ENCODE data around the gene MAL.

MAL gene

DNA sequence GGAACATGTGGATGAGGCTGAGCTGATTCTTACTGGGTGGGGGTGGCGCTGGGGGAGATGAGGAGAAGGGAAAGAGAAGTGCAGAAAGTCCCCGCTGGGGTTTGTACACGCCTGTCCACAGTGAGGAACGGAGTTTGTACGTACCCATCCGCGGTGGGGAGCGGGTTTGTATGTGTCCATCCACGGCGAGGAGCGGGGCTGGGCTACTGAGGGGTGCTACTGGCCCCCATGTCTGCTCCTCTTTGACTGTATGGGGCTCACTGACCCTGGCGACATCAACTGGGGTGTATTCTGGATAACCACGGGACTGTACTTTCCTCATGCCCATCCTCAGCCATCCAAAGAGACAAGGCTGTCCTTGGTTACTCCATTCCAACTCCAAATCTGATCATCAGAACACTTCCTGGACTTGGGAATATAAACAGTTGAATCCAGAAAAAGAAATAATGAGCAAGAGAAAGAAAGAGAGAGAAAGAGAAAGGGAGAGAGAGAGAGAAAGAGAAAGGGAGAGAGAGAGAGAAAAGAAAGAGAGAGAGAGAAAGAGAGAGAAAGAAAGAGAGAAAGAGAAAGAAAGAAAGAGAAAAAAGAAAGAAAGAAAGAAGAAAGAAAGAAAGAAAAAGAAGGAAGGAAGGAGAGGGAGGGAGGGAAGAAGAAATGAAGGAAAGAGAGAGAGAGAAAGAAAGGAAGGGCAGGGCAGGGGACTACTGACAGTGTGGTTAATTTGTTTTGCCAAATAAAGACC, 21.0 kb downstream of the MAL start:
- no peak overlapping the region for H3K4me3 ChIP-seq (ENCODE audit: control insufficient read depth, low read depth, low read length)
- no peak for DNase-seq (ENCODE audit: low read depth)
- TF ChIP-seq CTCF (conservative IDR thresholded peaks at IDR 0.05; ENCODE audit: control insufficient read depth, insufficient read depth, low read depth, low read length): no peak

DNA sequence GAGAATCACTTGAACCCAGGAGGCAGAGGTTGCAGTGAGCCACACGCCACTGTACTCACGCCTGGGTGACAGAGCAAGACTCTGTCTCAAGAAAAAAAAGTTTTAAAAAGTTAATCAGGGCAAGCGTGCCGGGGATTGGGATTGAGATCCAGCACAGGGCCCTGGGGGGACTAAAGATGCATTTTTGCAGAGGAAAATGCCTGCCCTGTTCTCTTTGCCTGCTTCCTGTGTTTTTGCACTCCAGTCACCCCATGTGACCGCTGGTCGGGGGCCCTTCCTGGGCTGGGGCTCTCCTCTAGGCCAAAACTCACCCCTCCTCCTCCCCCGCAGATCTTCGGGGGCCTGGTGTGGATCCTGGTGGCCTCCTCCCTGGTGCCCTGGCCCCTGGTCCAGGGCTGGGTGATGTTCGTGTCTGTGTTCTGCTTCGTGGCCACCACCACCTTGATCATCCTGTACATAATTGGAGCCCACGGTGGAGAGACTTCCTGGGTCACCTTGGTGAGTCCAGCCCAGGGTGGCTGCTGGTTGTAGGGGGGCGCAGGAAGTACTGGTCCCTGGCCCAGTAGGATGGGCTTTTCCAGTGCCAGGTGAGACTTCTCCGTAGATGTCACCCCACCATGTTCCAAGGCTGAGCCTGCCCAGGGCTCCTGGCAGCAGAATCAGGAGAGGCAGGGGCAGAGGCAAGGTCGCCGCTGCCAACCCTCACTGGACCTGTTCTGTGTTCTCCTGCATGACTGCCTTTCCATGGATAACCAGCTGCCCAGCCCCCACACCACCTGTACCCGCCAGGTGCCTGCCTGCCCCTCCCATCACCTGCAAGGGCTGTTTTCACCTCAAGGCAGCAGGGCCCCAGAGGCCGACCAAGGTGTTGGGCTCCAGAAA, 22.4 kb downstream of the MAL start:
- no peak for TF ChIP-seq CTCF (conservative IDR thresholded peaks at IDR 0.05; ENCODE audit: control insufficient read depth, insufficient read depth, low read depth, low read length)
- no peak overlapping the region for H3K4me3 ChIP-seq (ENCODE audit: control insufficient read depth, low read depth, low read length)
- DNase-seq (ENCODE audit: low read depth): no peak

DNA sequence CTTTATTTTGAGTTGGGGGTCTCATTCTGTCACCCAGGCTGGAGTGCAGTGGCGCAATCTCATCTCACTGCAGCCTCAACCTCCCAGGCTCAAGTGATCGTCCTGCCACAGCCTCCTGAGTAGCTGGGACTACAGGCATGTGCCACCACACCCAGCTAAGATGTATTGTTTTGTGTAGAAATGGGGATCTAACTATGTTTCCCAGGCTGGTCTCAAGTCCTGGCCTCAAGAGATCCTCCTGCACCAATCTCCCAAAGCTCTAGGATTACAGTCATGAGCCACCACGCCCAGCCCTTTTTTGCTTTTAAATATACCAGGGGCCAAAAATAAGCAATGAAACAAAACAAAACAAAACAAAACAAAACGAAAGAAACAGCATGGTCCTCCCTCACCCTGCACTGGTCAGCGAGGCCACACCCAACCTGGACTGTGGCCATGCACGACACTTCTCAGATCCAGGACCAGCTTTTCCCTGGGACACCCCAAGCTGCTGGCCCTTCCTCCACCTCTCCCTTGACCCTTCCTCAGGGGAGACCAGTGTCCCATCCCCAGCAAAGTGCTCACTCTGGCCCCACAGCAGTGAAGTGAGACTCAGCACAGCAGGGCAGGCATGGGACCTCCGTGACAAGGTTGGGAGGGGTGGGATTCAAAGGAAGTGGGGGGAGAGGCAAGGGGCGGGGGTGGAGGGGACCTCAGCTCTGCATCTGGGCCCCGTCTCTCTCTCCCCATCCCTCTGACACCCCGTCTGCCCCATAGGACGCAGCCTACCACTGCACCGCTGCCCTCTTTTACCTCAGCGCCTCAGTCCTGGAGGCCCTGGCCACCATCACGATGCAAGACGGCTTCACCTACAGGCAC, 23.5 kb downstream of the MAL start:
- no peak for DNase-seq (ENCODE audit: low read depth)
- no peak for TF ChIP-seq CTCF (conservative IDR thresholded peaks at IDR 0.05; ENCODE audit: control insufficient read depth, insufficient read depth, low read depth, low read length)
- H3K4me3 ChIP-seq (ENCODE audit: control insufficient read depth, low read depth, low read length): no peak overlapping the region

DNA sequence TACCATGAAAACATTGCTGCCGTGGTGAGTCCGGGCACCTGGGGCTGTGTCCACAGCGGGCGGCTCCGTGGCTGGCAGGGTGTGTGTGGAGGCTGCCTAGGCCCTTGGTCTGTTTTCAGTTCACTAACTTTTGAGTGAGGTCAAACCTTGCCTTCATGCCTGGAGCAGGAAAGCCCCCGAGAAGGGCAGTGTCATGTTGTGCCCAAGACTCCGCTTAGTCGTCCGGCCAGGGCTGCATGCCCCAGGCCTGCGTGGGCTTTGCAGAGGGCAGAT, 24.1 kb downstream of the MAL start:
- no peak for TF ChIP-seq CTCF (conservative IDR thresholded peaks at IDR 0.05; ENCODE audit: control insufficient read depth, insufficient read depth, low read depth, low read length)
- no peak overlapping the region for H3K4me3 ChIP-seq (ENCODE audit: control insufficient read depth, low read depth, low read length)
- DNase-seq (ENCODE audit: low read depth): no peak

GRCh38 chr2:95049961-95050360, 24.5 kb downstream of the MAL start:
- DNase-seq (ENCODE audit: low read depth): no peak
- no peak for TF ChIP-seq CTCF (conservative IDR thresholded peaks at IDR 0.05; ENCODE audit: control insufficient read depth, insufficient read depth, low read depth, low read length)
- H3K4me3 ChIP-seq (ENCODE audit: control insufficient read depth, low read depth, low read length): no peak overlapping the region

DNA sequence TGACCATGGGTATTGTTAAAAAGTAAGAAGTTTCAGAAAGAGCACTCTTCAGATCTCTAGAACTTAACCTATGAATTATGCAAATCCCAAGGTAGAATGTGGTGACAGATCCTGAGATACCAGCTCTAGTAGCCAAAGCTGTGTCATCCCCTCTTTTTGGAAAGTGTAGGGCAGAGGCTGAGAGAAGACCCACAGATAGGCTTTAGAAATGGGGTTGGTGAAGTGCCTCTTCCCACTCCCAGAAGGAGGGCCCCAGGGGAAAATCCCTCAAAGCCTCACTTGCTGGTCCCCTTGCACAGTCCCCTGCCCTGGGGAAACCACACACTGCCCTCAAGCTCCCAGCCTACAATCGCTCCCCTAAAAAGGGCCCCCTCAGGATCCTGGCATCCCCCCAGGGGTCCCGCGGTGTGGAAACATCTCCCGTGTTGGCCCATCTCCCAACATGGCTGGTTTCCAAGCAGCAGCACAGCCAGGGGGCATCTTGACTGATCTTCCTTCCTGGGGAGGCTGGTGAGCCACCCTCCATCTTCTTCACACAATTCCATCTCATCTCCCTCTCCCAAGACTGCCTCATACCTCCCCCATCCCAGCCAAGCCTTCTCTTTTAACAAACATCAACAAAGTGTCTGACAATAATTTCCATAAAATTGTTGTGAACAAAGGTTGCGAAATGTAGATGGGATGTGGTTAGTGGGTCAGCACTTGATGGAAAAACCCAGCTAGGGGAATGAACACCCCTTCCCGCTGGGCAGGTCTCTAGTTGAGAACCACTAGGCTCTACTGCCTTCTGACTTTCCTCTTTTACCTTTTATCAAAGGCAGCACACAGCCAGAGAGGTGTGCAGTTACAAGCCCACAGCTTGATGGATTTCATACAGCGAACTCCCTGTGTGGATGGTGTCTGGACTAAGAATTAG, 25.1 kb downstream of the MAL start:
- H3K4me3 ChIP-seq (ENCODE audit: control insufficient read depth, low read depth, low read length): no peak overlapping the region
- no peak for DNase-seq (ENCODE audit: low read depth)
- no peak for TF ChIP-seq CTCF (conservative IDR thresholded peaks at IDR 0.05; ENCODE audit: control insufficient read depth, insufficient read depth, low read depth, low read length)

All from fibroblast of mammary gland (primary cell).